Nucleus accumbens (tissue), 56 donors: ENCODE results near the gene ZDHHC7.
"Not testable (repeated sequence)": the region's sequence is repeated elsewhere in the genome, so short reads cannot be mapped to it uniquely, and the experiment has no call there.

Experiments used
- DNase-seq, 56 donors: peaks; one replicate each; lab custom pipeline; 2025; lab: John Stamatoyannopoulos, UW

Gene ZDHHC7

GRCh38 chr16:85010931-85011845 lies at the start of gene ZDHHC7:
TSS of gene ZDHHC7 (minus strand) at chr16:85011535. CDS start at chr16:84990618, 20,917 bp downstream.
- peak in 55 of 56 donors; percentile 23 to 89 (median 80) for DNase-seq

- DNase-seq: no peak
Measured at GRCh38 chr16:85058909-85059308, 47.6 kb upstream of the ZDHHC7 start.

GRCh38 chr16:85057948-85058347 lies 46.6 kb upstream of the ZDHHC7 start:
- peak in 1 of 56 donors; percentile 35 for DNase-seq

GRCh38 chr16:85057212-85057889 lies 46.0 kb upstream of the ZDHHC7 start:
- DNase-seq: no peak

GRCh38 chr16:85056211-85056748 lies 44.9 kb upstream of the ZDHHC7 start:
- DNase-seq: peak in 9 of 56 donors; percentile 10 to 51 (median 35)

- peak in 33 of 56 donors; percentile 9 to 78 (median 50) for DNase-seq
Measured at GRCh38 chr16:85055493-85056210, 44.3 kb upstream of the ZDHHC7 start.

- no peak for DNase-seq
Measured at GRCh38 chr16:85054948-85055492, 43.7 kb upstream of the ZDHHC7 start.

GRCh38 chr16:85054321-85054720 lies 43.0 kb upstream of the ZDHHC7 start:
- not testable (repeated sequence) for DNase-seq

- no peak for DNase-seq
Measured at GRCh38 chr16:85052536-85052935, 41.2 kb upstream of the ZDHHC7 start.

- no peak for DNase-seq
Measured at GRCh38 chr16:85051683-85052082, 40.3 kb upstream of the ZDHHC7 start.

- DNase-seq: no peak
Measured at GRCh38 chr16:85051067-85051581, 39.8 kb upstream of the ZDHHC7 start.

GRCh38 chr16:85049706-85050305 lies 38.5 kb upstream of the ZDHHC7 start:
- DNase-seq: no peak

- DNase-seq: peak in 1 of 56 donors; percentile 24
Measured at GRCh38 chr16:85048921-85049562, 37.7 kb upstream of the ZDHHC7 start.

GRCh38 chr16:85047867-85048455 lies 36.6 kb upstream of the ZDHHC7 start:
- no peak for DNase-seq

GRCh38 chr16:85046931-85047866 lies 35.9 kb upstream of the ZDHHC7 start:
- no peak for DNase-seq

- peak in 1 of 56 donors; percentile 34 for DNase-seq
Measured at GRCh38 chr16:85046472-85046916, 35.2 kb upstream of the ZDHHC7 start.
